IMR-90 (cell line): Measurements from ENCODE around the gene ALKBH2. TPM values are rescaled to one million over a fixed set of nuclear protein-coding genes. Genes with fewer than 3 reads are reported as not detected.

ENCODE experiments used
- ATAC-seq: fragments of 200-7000 bp; cut with Tn5 transposase; 2 replicates; pipeline ENCODE4 v1.9.1; 2020; ENCODE audit warnings: low read depth, mild to moderate bottlenecking, moderate library complexity
- BruUV-seq: library from RNA; stranded (reverse); fragments of 400-500 nt; replicated peaks from 2 replicates; lab custom pipeline; 2021; lab: Mats Ljungman, UMichigan
- CTCF ChIA-PET: fragments of 300-600 bp; formaldehyde crosslinking; extraction: SDS; loops from one replicate; lab custom pipeline; 2021; ENCODE audit warnings: antibody characterized with exemption; lab: Yijun Ruan, JAX
- POLR2A ChIA-PET: fragments of 300-600 bp; sonication (Branson Sonifier 250); formaldehyde crosslinking; loops from one replicate; lab custom pipeline; 2022; ENCODE audit warnings: antibody characterized with exemption; ENCODE audit not compliant: unreplicated experiment; lab: Charles Lee
- DNase-seq: peaks from one replicate; pipeline ENCODE4 v3.0.0; 2013
- H2AFZ ChIP-seq: replicated peaks from 2 replicates; pipeline ENCODE3; 2013; ENCODE audit warnings: low read length, mild to moderate bottlenecking; ENCODE audit not compliant: poor library complexity
- H2AK5ac ChIP-seq: 2 replicates; pipeline ENCODE4 v1.6.1; 2013; ENCODE audit warnings: low read depth, low read length, inconsistent platforms
- H2AK9ac ChIP-seq: replicated peaks from 2 replicates; pipeline ENCODE3; 2013; ENCODE audit warnings: mild to moderate bottlenecking, low read depth, low read length, moderate library complexity; ENCODE audit not compliant: poor library complexity
- H2BK120ac ChIP-seq: 2 replicates; pipeline ENCODE4 v1.6.1; 2013; ENCODE audit warnings: low read depth, low read length, inconsistent platforms
- H2BK15ac ChIP-seq: 3 replicates; pipeline ENCODE4 v1.6.1; 2013; ENCODE audit warnings: low read depth, low read length, inconsistent platforms
- H2BK20ac ChIP-seq: 2 replicates; pipeline ENCODE4 v1.6.1; 2013; ENCODE audit warnings: low read depth, mild to moderate bottlenecking, inconsistent platforms, low read length, moderate library complexity
- H2BK5ac ChIP-seq: 2 replicates; pipeline ENCODE4 v1.6.1; 2013; ENCODE audit warnings: mild to moderate bottlenecking, low read depth, low read length, inconsistent platforms; ENCODE audit not compliant: poor library complexity, severe bottlenecking
- H3K14ac ChIP-seq: replicated peaks from 2 replicates; pipeline ENCODE4 v1.6.1; 2013; ENCODE audit warnings: low read depth, low read length, inconsistent platforms
- H3K18ac ChIP-seq: 2 replicates; pipeline ENCODE4 v1.6.1; 2013; ENCODE audit warnings: low read depth, low read length, control low read depth
- H3K23ac ChIP-seq: 2 replicates; pipeline ENCODE4 v1.6.1; 2013; ENCODE audit warnings: low read depth, low read length, inconsistent platforms
- H3K27ac ChIP-seq: 2 replicates; pipeline ENCODE4 v1.5.1; 2013; ENCODE audit warnings: mild to moderate bottlenecking, control low read depth, low read length; ENCODE audit not compliant: insufficient read depth
- H3K27me3 ChIP-seq: 2 replicates; pipeline ENCODE4 v1.6.1; 2013; ENCODE audit warnings: low read length; ENCODE audit not compliant: control insufficient read depth, insufficient read depth
- H3K36me3 ChIP-seq: 2 replicates; pipeline ENCODE4 v1.6.1; 2013; ENCODE audit warnings: low read length, mixed read lengths; ENCODE audit not compliant: control insufficient read depth, insufficient read depth
- H3K4ac ChIP-seq: 2 replicates; pipeline ENCODE4 v1.6.1; 2013; ENCODE audit warnings: low read depth, low read length, inconsistent platforms
- H3K4me1 ChIP-seq: 2 replicates; pipeline ENCODE4 v1.6.1; 2013; ENCODE audit warnings: low read length, mixed read lengths; ENCODE audit not compliant: control insufficient read depth, insufficient read depth
- H3K4me2 ChIP-seq: 2 replicates; pipeline ENCODE4 v1.6.1; 2013; ENCODE audit warnings: low read depth, mild to moderate bottlenecking, control low read depth, low read length, moderate library complexity
- H3K4me3 ChIP-seq: 2 replicates; pipeline ENCODE4 v1.5.1; 2013; ENCODE audit warnings: low read depth, mild to moderate bottlenecking, control low read depth, low read length, moderate library complexity; ENCODE audit not compliant: insufficient read depth
- H3K56ac ChIP-seq: 2 replicates; pipeline ENCODE4 v1.6.1; 2013; ENCODE audit warnings: low read length, inconsistent platforms; ENCODE audit not compliant: insufficient read depth; ENCODE audit errors: extremely low read depth
- H3K79me1 ChIP-seq, 2 experiments: 2 replicates each; pipeline ENCODE4 v1.6.1; 2013; ENCODE audit warnings: low read length in 2 of 2, inconsistent platforms in 1 of 2, low read depth in 1 of 2
- H3K9ac ChIP-seq: 2 replicates; pipeline ENCODE4 v1.6.1; 2013; ENCODE audit warnings: low read depth, low read length, control low read depth
- H3K9me1 ChIP-seq: 2 replicates; pipeline ENCODE4 v1.6.1; 2013; ENCODE audit warnings: low read length, inconsistent platforms; ENCODE audit not compliant: insufficient read depth
- H3K9me3 ChIP-seq: 2 replicates; pipeline ENCODE4 v1.6.1; 2013; ENCODE audit warnings: low read length; ENCODE audit not compliant: control insufficient read depth, insufficient read depth
- H4K20me1 ChIP-seq: 2 replicates; pipeline ENCODE4 v1.6.1; 2013; ENCODE audit warnings: low read length, inconsistent platforms; ENCODE audit not compliant: insufficient read depth
- H4K5ac ChIP-seq: 2 replicates; pipeline ENCODE4 v1.6.1; 2013; ENCODE audit warnings: mild to moderate bottlenecking, low read depth, low read length, control low read depth
- H4K8ac ChIP-seq, 2 experiments: 2 replicates each; pipeline ENCODE4 v1.6.1; 2013; ENCODE audit warnings: low read depth in 2 of 2, low read length in 2 of 2, control low read depth in 1 of 2, inconsistent platforms in 1 of 2
- H4K91ac ChIP-seq: 2 replicates; pipeline ENCODE4 v1.6.1; 2013; ENCODE audit warnings: low read depth, low read length, inconsistent platforms; ENCODE audit not compliant: insufficient read depth
- BHLHE40 ChIP-seq: fragments of 150-350 bp; IDR thresholded peaks from 2 replicates; pipeline ENCODE4 v1.6.1; 2016; ENCODE audit warnings: mild to moderate bottlenecking, low read depth, low read length
- CEBPB ChIP-seq: IDR thresholded peaks from 2 replicates; pipeline ENCODE4 v1.6.1; 2012; ENCODE audit warnings: low read depth, low read length, improper control_type of control experiment
- CHD1 ChIP-seq: IDR thresholded peaks from 2 replicates; pipeline ENCODE4 v1.6.1; 2012; ENCODE audit warnings: low read depth, low read length, improper control_type of control experiment
- ELK1 ChIP-seq: fragments of 150-350 bp; IDR thresholded peaks from 2 replicates; pipeline ENCODE4 v1.6.1; 2016; ENCODE audit warnings: low read depth, mild to moderate bottlenecking, low read length, moderate library complexity, borderline replicate concordance
- FOS ChIP-seq: fragments of 150-350 bp; IDR thresholded peaks from 2 replicates; pipeline ENCODE4 v1.6.1; 2016; ENCODE audit warnings: low read depth, low read length
- MAFK ChIP-seq: IDR thresholded peaks from 2 replicates; pipeline ENCODE4 v1.6.1; 2012; ENCODE audit warnings: low read depth, low read length, improper control_type of control experiment
- MAZ ChIP-seq: IDR thresholded peaks from 2 replicates; pipeline ENCODE4 v1.6.1; 2012; ENCODE audit warnings: low read depth, mild to moderate bottlenecking, low read length, improper control_type of control experiment, moderate library complexity, borderline replicate concordance
- MXI1 ChIP-seq: IDR thresholded peaks from 2 replicates; pipeline ENCODE4 v1.6.1; 2012; ENCODE audit warnings: low read depth, mild to moderate bottlenecking, low read length, moderate library complexity, borderline replicate concordance
- NFE2L2 ChIP-seq: fragments of 150-350 bp; IDR thresholded peaks from 2 replicates; pipeline ENCODE4 v1.6.1; 2016; ENCODE audit warnings: low read depth, mild to moderate bottlenecking, low read length
- POLR2A ChIP-seq: IDR thresholded peaks from 2 replicates; pipeline ENCODE4 v1.6.1; 2012; ENCODE audit warnings: mild to moderate bottlenecking, low read depth, low read length
- RAD21 ChIP-seq: IDR thresholded peaks from 2 replicates; pipeline ENCODE4 v1.6.1; 2012; ENCODE audit warnings: low read length, improper control_type of control experiment
- RCOR1 ChIP-seq: IDR thresholded peaks from 2 replicates; pipeline ENCODE4 v1.6.1; 2012; ENCODE audit warnings: mild to moderate bottlenecking, low read length, improper control_type of control experiment; ENCODE audit not compliant: insufficient replicate concordance
- RFX5 ChIP-seq: IDR thresholded peaks from 2 replicates; pipeline ENCODE4 v1.8.0; 2012; ENCODE audit warnings: low read depth, mild to moderate bottlenecking, low read length, moderate library complexity
- SMC3 ChIP-seq: fragments of 150-350 bp; IDR thresholded peaks from 2 replicates; pipeline ENCODE4 v1.6.1; 2016; ENCODE audit warnings: low read depth, mild to moderate bottlenecking, antibody characterized with exemption, low read length, moderate library complexity
- USF2 ChIP-seq: fragments of 150-350 bp; IDR thresholded peaks from 2 replicates; pipeline ENCODE4 v1.6.1; 2017; ENCODE audit warnings: mild to moderate bottlenecking, antibody characterized with exemption, low read length, low read depth
- WGBS, 2 experiments: methylation state at CpG; one replicate each; pipeline versions ENCODE4 v1.1.5 to v1.1.7; 2013; ENCODE audit warnings: missing lambda C conversion rate in 2 of 2; ENCODE audit not compliant: insufficient read length in 1 of 2; ENCODE audit errors: extremely low coverage in 2 of 2; 5-methylcytosine and 5-hydroxymethylcytosine counted together
- dilution Hi-C: fragments of 300-500 bp; cut with HindIII; formaldehyde crosslinking; loops from one replicate; pipeline ENCODE4 v1.14.3; 2018; ENCODE audit warnings: low sequenced_read_pairs; ENCODE audit not compliant: unreplicated experiment
- in situ Hi-C: fragments of 300-500 bp; cut with MboI; formaldehyde crosslinking; loops from 3 replicates; pipeline ENCODE4 v1.14.3; 2019; ENCODE audit warnings: low sequenced_read_pairs, inconsistent platforms, mixed read lengths
- intact Hi-C: fragments of 100-400 bp; cut with micrococcal nuclease; formaldehyde crosslinking; loops from 2 replicates; pipeline ENCODE4 v1.10.0; 2022
- polyA plus RNA-seq, 3 experiments: library from polyadenylated mRNA; depleted of rRNA; stranded (reverse); fragments of >200 nt; gene quantifications; 2 replicates each; pipeline ENCODE4 v1.2.3, GENCODE V29; 2012; ENCODE audit warnings: low replicate concordance in 1 of 3
- total RNA-seq: library from RNA; depleted of rRNA; stranded (reverse); fragments of >200 nt; gene quantifications from 2 replicates; pipeline ENCODE4 v1.2.3, GENCODE V29; 2012

The ALKBH2 gene
- total and polyA plus RNA-seq, 2 of the 4 experiments (the other 2 are of a cell fraction) = 14.9 to 17.8 TPM

GRCh38 chr12:109124878-109125648 lies 31.8 kb upstream of the ALKBH2 start:
- no peak overlapping the region for H2AK9ac ChIP-seq
- no peak overlapping the region for H4K5ac ChIP-seq
- no peak overlapping the region for H3K27ac ChIP-seq
- no peak overlapping the region for H3K4me3 ChIP-seq
- H3K4me1 ChIP-seq = no peaks in the 10 kb centered on the region; the same call in 1 of the 2 replicates
- H2BK5ac ChIP-seq = no peak overlapping the region
- CTCF ChIA-PET = no interaction called here
- dilution Hi-C loops = no loop called here
- no peak overlapping the region for H3K18ac ChIP-seq
- H2BK120ac ChIP-seq = no peak overlapping the region
- no peak overlapping the region for H2BK15ac ChIP-seq
- no peaks in the 10 kb centered on the region for H3K9me3 ChIP-seq
- intact Hi-C loops = no loop called here
- no TSS peak for BruUV-seq
- POLR2A ChIA-PET = interaction anchor here (0.6 kb wide), 1 partner anchor 343 kb away, joined by 3 read pairs; no protein-coding TSS in a partner anchor
- H3K9ac ChIP-seq = no peak overlapping the region
- in situ Hi-C loops = no loop called here
- no peak overlapping the region for H3K56ac ChIP-seq
- no peak overlapping the region for H3K4me2 ChIP-seq
- no peak overlapping the region for H4K8ac ChIP-seq
- DNase-seq (no peak), ATAC-seq (no peak)
- H3K27me3 ChIP-seq = peaks cover 6% of the 10 kb centered on the region
- no peak overlapping the region for H3K23ac ChIP-seq
- H3K4ac ChIP-seq = no peak overlapping the region
- H3K36me3 ChIP-seq = no peaks in the 10 kb centered on the region
- no peaks in the 10 kb centered on the region for H4K20me1 ChIP-seq
- no peaks in the 10 kb centered on the region for H3K9me1 ChIP-seq
- no peak overlapping the region for H3K14ac ChIP-seq
- no peaks in the 10 kb centered on the region for H3K79me1 ChIP-seq
- H2BK20ac ChIP-seq = no peak overlapping the region
- WGBS, 2 experiments = 91% methylated on average over 4 of the region's 12 CpGs; no CpG with 5 or more reads in 1 of the 2 experiments
- H2AK5ac ChIP-seq = no peak overlapping the region
- H4K91ac ChIP-seq = no peak overlapping the region
- no peak overlapping the region for H2AFZ ChIP-seq
- no peak for TF ChIP-seq SMC3
- TF ChIP-seq POLR2A = no peak
- no peak for TF ChIP-seq BHLHE40
- no peak for TF ChIP-seq NFE2L2
- no peak for TF ChIP-seq RAD21
- no peak for TF ChIP-seq CHD1
- no peak for TF ChIP-seq RFX5
- no peak for TF ChIP-seq FOS
- TF ChIP-seq CEBPB = no peak
- no peak for TF ChIP-seq MXI1
- no peak for TF ChIP-seq USF2
- TF ChIP-seq RCOR1 = no peak
- TF ChIP-seq MAFK = no peak
- TF ChIP-seq MAZ = no peak
- TF ChIP-seq ELK1 = no peak
